CD4-positive, CD25-positive, alpha-beta regulatory T cell (primary cell): ENCODE results near the gene MYO18A. TPM values are rescaled to one million over a fixed set of nuclear protein-coding genes. Genes with fewer than 3 reads are reported as not detected.

Source experiments
- ATAC-seq, 2 donors: fragments of 150-1000 bp; cut with Tn5 transposase; one replicate each; pipeline ENCODE4 v1.10.0; 2021; ENCODE audit warnings: low read depth in 2 of 2, moderate number of reproducible peaks in 2 of 2, moderate library complexity in 1 of 2
- DNase-seq, 3 donors: peaks; one replicate each; pipeline versions ENCODE4 v3.0.0 to v3.0.0-alpha.2; 2012 to 2022; ENCODE audit warnings: mixed read lengths in 1 of 3
- H3K27ac ChIP-seq: one replicate; pipeline ENCODE4 v1.7.0; 2013; ENCODE audit warnings: mild to moderate bottlenecking, low read length; ENCODE audit not compliant: insufficient read depth, poor library complexity, severe bottlenecking
- H3K27me3 ChIP-seq: one replicate; pipeline ENCODE4 v1.7.0; 2013; ENCODE audit warnings: low read length; ENCODE audit not compliant: control insufficient read depth, insufficient read depth
- H3K36me3 ChIP-seq: one replicate; pipeline ENCODE4 v1.7.0; 2013; ENCODE audit warnings: mild to moderate bottlenecking, low read length, moderate library complexity; ENCODE audit not compliant: control insufficient read depth, insufficient read depth
- H3K4me1 ChIP-seq: 2 replicates; pipeline ENCODE4 v1.7.0; 2013; ENCODE audit warnings: mild to moderate bottlenecking, low read length; ENCODE audit not compliant: insufficient read depth, control insufficient read depth, poor library complexity, severe bottlenecking
- H3K4me3 ChIP-seq: one replicate; pipeline ENCODE4 v1.7.0; 2013; ENCODE audit warnings: low read depth, mild to moderate bottlenecking, low read length, moderate library complexity
- H3K9me3 ChIP-seq, 2 experiments: 1 replicate in 1 of 2; 2 replicates in 1 of 2; pipeline ENCODE4 v1.7.0; 2013; ENCODE audit warnings: low read length in 2 of 2, mild to moderate bottlenecking in 1 of 2, moderate library complexity in 1 of 2; ENCODE audit not compliant: control insufficient read depth in 2 of 2
- H3K27ac Mint-ChIP-seq, 3 donors: one replicate each; pipeline ENCODE4 v1.8.0; 2020 to 2022; ENCODE audit warnings: mild to moderate bottlenecking in 3 of 3, mixed read lengths in 3 of 3, moderate library complexity in 2 of 3
- H3K27me3 Mint-ChIP-seq: one replicate; pipeline ENCODE4 v1.8.0; 2022; ENCODE audit warnings: mild to moderate bottlenecking, mixed read lengths
- H3K36me3 Mint-ChIP-seq: one replicate; pipeline ENCODE4 v1.8.0; 2020; ENCODE audit warnings: mixed read lengths
- H3K4me1 Mint-ChIP-seq, 4 donors: one replicate each; pipeline ENCODE4 v1.8.0; 2020 to 2022; ENCODE audit warnings: mixed read lengths in 4 of 4, mild to moderate bottlenecking in 1 of 4
- H3K4me3 Mint-ChIP-seq, 4 donors: one replicate each; pipeline ENCODE4 v1.8.0; 2020 to 2022; ENCODE audit warnings: mild to moderate bottlenecking in 4 of 4, mixed read lengths in 4 of 4, moderate library complexity in 3 of 4
- H3K9me3 Mint-ChIP-seq, 7 donors: one replicate each; pipeline ENCODE4 v1.8.0; 2020 to 2022; ENCODE audit warnings: mixed read lengths in 7 of 7, mild to moderate bottlenecking in 3 of 7, moderate library complexity in 2 of 7
- polyA plus RNA-seq, 4 donors: library from polyadenylated mRNA; unstranded; fragments of 300-500 nt; fragmentation: Illumina TruSeq; gene quantifications; one replicate each; pipeline ENCODE4 v1.2.3, GENCODE V29; 2021
- total RNA-seq: library from RNA; stranded (reverse); gene quantifications from one replicate; pipeline ENCODE4 v1.2.3, GENCODE V29; 2022

MYO18A gene
- total and polyA plus RNA-seq, 5 donors from 2014 or later = 16.8 to 193 (median 21.0) TPM

DNA sequence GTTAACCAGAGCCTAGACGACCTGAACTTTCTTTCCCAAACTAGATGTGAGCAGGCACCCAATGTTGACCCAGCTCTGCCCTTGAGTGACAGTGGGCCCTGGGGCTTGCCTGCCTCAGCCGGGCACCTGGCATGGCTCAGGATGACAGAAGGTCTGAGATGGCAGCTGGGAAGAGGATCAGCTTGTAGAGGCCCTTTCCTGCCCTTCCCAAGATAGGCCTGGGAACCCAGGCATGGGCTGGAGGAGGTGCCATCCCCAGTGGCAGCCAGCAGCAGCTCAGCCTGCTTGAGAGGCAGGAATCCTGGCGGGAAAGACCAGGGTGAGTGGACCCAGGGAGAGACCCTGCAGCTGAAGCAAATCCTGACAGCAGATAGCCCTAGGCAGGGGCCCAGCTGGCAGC lies 78.2 kb downstream of the MYO18A start:
- Mint-ChIP-seq H3K9me3 (peaks cover 0 to 1% (median 0%) of the 10 kb centered on the region in 7 donors), H3K36me3 (peaks cover 38% of the 10 kb centered on the region), H3K4me1 (peaks cover 0 to 4% (median 3%) of the 10 kb centered on the region in 4 donors), H3K4me3 (no peak overlapping the region), H3K27ac (peak overlapping the region in 2 of 3 donors; percentile 38 to 59), H3K27me3 (no peaks in the 10 kb centered on the region)
- ATAC-seq (no peak), DNase-seq (no peak)
- Histone ChIP-seq H3K4me3 (no peak overlapping the region), H3K36me3 (peaks cover 87% of the 10 kb centered on the region), H3K27ac (no peak overlapping the region), H3K27me3 (no peaks in the 10 kb centered on the region), H3K9me3 (no peaks in the 10 kb centered on the region), H3K4me1 (no peaks in the 10 kb centered on the region)

DNA sequence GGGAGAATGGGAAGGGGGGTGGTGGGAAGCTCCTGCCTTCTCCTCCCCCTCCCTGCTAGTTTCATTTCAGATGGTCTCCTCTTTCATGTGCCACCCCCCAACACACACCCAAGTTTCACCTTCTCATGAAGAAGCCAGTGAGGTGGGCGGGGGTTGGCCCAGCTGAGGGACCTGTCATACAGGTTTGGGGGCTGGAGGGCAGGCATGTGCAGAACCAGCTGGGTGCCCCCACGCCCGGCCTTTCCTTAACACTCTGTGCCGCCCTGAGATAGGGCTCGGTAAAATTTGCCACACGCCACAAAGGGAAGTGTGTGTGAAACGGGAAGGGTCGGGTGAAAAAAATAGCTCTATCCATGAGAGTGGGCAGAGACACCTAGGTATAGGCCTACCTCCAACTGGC lies 79.9 kb downstream of the MYO18A start:
- no peak for ATAC-seq
- Histone ChIP-seq H3K4me3 (no peak overlapping the region), H3K36me3 (peaks cover 87% of the 10 kb centered on the region), H3K27me3 (no peaks in the 10 kb centered on the region), H3K27ac (no peak overlapping the region), H3K4me1 (no peaks in the 10 kb centered on the region), H3K9me3 (no peaks in the 10 kb centered on the region)
- Mint-ChIP-seq H3K27ac (no peak overlapping the region), H3K27me3 (no peaks in the 10 kb centered on the region), H3K9me3 (peaks cover 0 to 1% (median 0%) of the 10 kb centered on the region in 7 donors), H3K4me3 (no peak overlapping the region), H3K36me3 (peaks cover 29% of the 10 kb centered on the region), H3K4me1 (peaks cover 0 to 4% (median 3%) of the 10 kb centered on the region in 4 donors)
- no peak for DNase-seq

DNA sequence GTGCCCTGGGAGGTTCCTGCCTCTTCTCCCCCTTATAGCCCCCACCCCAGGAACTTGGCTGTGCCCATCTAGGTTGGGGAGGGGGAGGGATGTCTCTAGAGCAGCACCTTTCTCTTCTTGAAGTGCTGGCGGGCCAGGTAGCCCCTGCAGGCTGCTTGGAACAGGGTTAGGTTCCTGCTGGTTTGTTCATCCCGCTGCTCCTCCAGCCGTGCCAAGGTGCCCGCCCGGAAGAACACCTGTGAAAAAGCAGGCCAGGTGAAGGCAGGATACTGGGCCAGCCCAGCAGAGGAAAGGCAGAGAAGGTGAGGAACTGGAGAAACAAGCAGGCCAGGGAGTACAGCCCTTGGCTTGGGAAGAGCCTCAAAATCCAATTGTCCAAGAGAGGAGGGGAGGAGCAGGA lies 80.7 kb downstream of the MYO18A start:
- Histone ChIP-seq H3K36me3 (peaks cover 91% of the 10 kb centered on the region), H3K27me3 (no peaks in the 10 kb centered on the region), H3K27ac (no peak overlapping the region), H3K9me3 (no peaks in the 10 kb centered on the region), H3K4me1 (no peaks in the 10 kb centered on the region), H3K4me3 (no peak overlapping the region)
- H3K4me1 Mint-ChIP-seq = peaks cover 0 to 4% (median 3%) of the 10 kb centered on the region in 4 donors
- ATAC-seq = no peak
- H3K27ac Mint-ChIP-seq = no peak overlapping the region
- H3K4me3 Mint-ChIP-seq = no peak overlapping the region
- H3K36me3 Mint-ChIP-seq = peaks cover 25% of the 10 kb centered on the region
- H3K27me3 Mint-ChIP-seq = no peaks in the 10 kb centered on the region
- H3K9me3 Mint-ChIP-seq = peaks cover 0 to 1% (median 0%) of the 10 kb centered on the region in 7 donors
- DNase-seq = no peak

DNA sequence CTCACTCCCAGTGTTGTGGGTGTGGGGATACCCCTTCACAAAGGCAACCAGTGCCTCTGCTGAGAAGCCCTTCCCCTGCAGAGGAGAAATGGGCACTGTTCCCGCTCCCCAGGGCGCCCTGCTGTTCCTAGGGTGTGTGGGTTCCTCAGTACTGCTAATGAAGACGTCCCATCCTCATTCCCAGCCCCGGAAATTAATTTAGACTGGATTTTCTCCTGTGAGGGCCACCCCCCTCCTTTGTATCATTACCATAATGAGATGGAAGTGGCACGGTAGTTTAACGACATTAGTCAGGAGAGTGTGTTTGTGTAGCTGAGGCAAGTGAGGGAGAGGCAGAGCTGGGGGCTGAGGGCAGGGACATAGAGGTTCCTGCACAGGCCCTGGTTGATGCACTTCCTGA lies 84.1 kb downstream of the MYO18A start:
- Mint-ChIP-seq H3K4me1 (no peaks in the 10 kb centered on the region), H3K27me3 (no peaks in the 10 kb centered on the region), H3K9me3 (no peaks in the 10 kb centered on the region), H3K36me3 (peaks cover 9% of the 10 kb centered on the region), H3K4me3 (no peak overlapping the region), H3K27ac (peak overlapping the region in 1 of 3 donors; percentile 52)
- ATAC-seq (no peak), DNase-seq (no peak)
- H3K4me1 ChIP-seq = no peaks in the 10 kb centered on the region
- H3K27me3 ChIP-seq = no peaks in the 10 kb centered on the region
- H3K4me3 ChIP-seq = no peak overlapping the region
- no peaks in the 10 kb centered on the region for H3K9me3 ChIP-seq
- H3K27ac ChIP-seq = no peak overlapping the region
- H3K36me3 ChIP-seq = peaks cover 95% of the 10 kb centered on the region

DNA sequence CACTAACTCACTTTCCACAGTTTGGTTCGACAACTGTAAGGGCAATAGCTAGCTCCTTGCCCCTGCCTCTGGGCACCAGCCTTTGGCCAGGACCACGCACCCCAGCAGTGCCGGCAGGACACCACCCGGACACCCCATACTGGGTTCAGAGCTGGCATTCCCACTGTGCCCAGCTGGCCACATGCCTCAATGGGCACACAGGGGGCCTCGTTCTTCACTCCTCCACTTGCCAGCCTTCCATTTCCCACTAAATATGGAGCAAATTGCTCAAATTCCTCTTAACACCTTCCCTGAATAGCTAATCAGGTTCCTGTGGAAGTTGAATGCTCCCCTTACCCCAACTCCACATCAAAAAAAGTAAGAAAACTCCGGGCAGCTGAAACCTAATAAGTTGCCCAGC lies 84.8 kb downstream of the MYO18A start:
- H3K27me3 Mint-ChIP-seq = no peaks in the 10 kb centered on the region
- no peak overlapping the region for H3K4me3 Mint-ChIP-seq
- no peaks in the 10 kb centered on the region for H3K4me1 Mint-ChIP-seq
- Histone ChIP-seq H3K27me3 (no peaks in the 10 kb centered on the region), H3K9me3 (no peaks in the 10 kb centered on the region), H3K27ac (no peak overlapping the region), H3K4me1 (no peaks in the 10 kb centered on the region), H3K4me3 (no peak overlapping the region), H3K36me3 (peaks cover 98% of the 10 kb centered on the region)
- H3K9me3 Mint-ChIP-seq = no peaks in the 10 kb centered on the region
- DNase-seq (no peak), ATAC-seq (no peak)
- peaks cover 9% of the 10 kb centered on the region for H3K36me3 Mint-ChIP-seq
- H3K27ac Mint-ChIP-seq = no peak overlapping the region

DNA sequence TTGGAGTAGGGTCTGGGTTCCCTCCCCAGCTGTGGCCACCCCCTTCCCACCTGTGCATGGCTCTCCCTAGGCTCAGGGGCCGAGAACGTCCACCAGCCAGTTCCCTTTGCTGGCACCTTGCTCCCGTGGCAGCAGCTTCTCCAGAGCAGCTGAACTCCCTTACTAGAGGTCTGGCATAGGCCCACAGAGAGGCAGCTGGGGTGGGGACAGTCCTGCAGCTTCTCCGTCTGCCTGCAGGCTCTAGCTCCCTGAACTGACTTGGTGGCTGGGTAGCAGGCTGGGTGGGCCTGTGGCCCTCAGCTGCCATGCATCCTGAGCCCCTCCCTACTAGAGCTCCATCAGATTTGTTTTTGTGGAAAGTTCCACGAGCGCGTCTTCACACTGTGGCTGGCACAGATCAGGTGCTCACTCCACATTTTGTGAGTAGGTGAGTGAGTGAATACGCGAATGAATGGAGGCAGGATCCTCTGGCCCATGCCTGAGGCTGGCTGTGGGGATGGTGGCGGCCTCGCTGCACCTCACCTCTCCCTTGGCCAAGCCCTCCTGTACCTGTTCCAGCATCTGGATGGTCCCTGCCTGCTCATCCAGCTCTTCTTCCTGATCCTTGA lies 86.0 kb downstream of the MYO18A start:
- Mint-ChIP-seq H3K4me3 (no peak overlapping the region), H3K4me1 (no peaks in the 10 kb centered on the region), H3K9me3 (no peaks in the 10 kb centered on the region), H3K27ac (no peak overlapping the region), H3K27me3 (no peaks in the 10 kb centered on the region), H3K36me3 (peaks cover 9% of the 10 kb centered on the region)
- Histone ChIP-seq H3K27ac (no peak overlapping the region), H3K36me3 (peaks cover 100% of the 10 kb centered on the region), H3K9me3 (no peaks in the 10 kb centered on the region), H3K4me1 (no peaks in the 10 kb centered on the region), H3K27me3 (no peaks in the 10 kb centered on the region), H3K4me3 (no peak overlapping the region)
- DNase-seq = no peak
- no peak for ATAC-seq

DNA sequence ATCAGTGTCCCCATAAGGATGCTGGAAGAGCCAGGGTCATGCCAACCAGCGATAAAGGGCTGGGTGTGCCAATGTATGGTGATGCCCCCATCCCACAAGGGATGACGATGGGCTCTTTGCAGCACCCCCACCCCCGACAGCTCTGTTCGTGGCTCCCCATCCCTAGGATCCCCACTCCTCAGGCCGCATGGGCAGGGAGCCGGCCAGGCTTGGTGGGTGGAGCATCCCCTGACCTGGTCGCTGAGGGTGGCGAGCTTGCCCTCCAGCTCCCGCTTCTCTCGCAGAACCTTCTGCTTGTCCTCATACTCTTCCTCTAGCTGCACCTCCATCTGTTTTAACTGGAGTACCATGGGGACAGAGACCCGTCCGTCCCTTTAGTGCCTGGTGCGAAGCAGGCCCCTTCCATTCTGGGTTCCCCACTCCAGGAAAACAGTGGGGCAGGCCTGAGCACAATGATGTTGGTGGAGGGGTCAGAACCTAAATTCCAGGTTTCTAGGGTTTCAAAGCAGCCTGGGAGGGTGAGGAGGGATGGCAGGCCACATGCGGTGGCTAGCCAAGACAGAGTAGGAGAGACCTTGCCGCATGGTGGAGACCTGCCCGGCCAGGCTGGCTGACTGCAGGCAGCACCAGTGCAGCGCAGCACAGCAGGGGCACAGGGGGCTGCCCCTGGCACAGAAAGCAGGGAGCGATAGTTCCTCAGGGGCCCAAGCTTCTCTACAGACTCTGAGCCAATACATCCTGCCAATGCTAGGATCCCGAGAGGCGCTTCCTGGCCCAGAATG lies 86.9 kb downstream of the MYO18A start:
- Mint-ChIP-seq H3K36me3 (peaks cover 9% of the 10 kb centered on the region), H3K27me3 (no peaks in the 10 kb centered on the region), H3K4me1 (no peaks in the 10 kb centered on the region), H3K4me3 (no peak overlapping the region), H3K27ac (no peak overlapping the region), H3K9me3 (no peaks in the 10 kb centered on the region)
- Histone ChIP-seq H3K36me3 (peaks cover 96% of the 10 kb centered on the region), H3K4me1 (no peaks in the 10 kb centered on the region), H3K27ac (no peak overlapping the region), H3K9me3 (no peaks in the 10 kb centered on the region), H3K4me3 (no peak overlapping the region), H3K27me3 (no peaks in the 10 kb centered on the region)
- ATAC-seq (no peak), DNase-seq (no peak)
